Measurements from ENCODE around the gene PSMD3. TPM values are rescaled to one million over a fixed set of nuclear protein-coding genes. Genes with fewer than 3 reads are reported as not detected.

Gene PSMD3
- polyA plus RNA-seq, 1 donor (not counting 4 experiments of a cell fraction or from before 2014, with no cell fraction given), result 108 TPM

DNA sequence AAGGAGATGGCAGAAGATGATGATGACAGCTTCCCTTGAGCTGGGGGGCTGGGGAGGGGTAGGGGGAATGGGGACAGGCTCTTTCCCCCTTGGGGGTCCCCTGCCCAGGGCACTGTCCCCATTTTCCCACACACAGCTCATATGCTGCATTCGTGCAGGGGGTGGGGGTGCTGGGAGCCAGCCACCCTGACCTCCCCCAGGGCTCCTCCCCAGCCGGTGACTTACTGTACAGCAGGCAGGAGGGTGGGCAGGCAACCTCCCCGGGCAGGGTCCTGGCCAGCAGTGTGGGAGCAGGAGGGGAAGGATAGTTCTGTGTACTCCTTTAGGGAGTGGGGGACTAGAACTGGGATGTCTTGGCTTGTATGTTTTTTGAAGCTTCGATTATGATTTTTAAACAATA is 16.9 kb downstream of the PSMD3 start:
- no peaks in the 10 kb centered on the region for H4K20me1 ChIP-seq (ENCODE audit: control insufficient read depth, extremely low read depth, insufficient read depth, low read length)
- DNase-seq (ENCODE audit: low read depth, low spot score) (no peak), FAIRE-seq (no peak)
- H3K79me2 ChIP-seq (ENCODE audit: control insufficient read depth, insufficient read depth, low read length), result no peaks in the 10 kb centered on the region
- no peak overlapping the region for H3K9ac ChIP-seq (ENCODE audit: control insufficient read depth, extremely low read depth, insufficient read depth, low read length)
- H2AFZ ChIP-seq (ENCODE audit: control insufficient read depth, low read length), result no peak overlapping the region
- TF ChIP-seq, protein P1, sequence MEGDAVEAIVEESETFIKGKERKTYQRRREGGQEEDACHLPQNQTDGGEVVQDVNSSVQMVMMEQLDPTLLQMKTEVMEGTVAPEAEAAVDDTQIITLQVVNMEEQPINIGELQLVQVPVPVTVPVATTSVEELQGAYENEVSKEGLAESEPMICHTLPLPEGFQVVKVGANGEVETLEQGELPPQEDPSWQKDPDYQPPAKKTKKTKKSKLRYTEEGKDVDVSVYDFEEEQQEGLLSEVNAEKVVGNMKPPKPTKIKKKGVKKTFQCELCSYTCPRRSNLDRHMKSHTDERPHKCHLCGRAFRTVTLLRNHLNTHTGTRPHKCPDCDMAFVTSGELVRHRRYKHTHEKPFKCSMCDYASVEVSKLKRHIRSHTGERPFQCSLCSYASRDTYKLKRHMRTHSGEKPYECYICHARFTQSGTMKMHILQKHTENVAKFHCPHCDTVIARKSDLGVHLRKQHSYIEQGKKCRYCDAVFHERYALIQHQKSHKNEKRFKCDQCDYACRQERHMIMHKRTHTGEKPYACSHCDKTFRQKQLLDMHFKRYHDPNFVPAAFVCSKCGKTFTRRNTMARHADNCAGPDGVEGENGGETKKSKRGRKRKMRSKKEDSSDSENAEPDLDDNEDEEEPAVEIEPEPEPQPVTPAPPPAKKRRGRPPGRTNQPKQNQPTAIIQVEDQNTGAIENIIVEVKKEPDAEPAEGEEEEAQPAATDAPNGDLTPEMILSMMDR (optimal IDR thresholded peaks at IDR 0.05 in 1 of 3, IDR thresholded peaks at IDR 0.05 in 1 of 3, conservative IDR thresholded peaks at IDR 0.05 in 1 of 3; ENCODE audit: extremely low read depth in 1 of 3, insufficient read depth in 2 of 3, low read length in 3 of 3), result no peak
- TF ChIP-seq EZH2 (IDR thresholded peaks at IDR 0.05; ENCODE audit: low read length), result no peak
- dilution Hi-C loops (cut with MboI; ENCODE audit: extremely low pct_ligation_motif_present, low sequenced_read_pairs), result no loop called here
- no peak overlapping the region for H3K27ac ChIP-seq (ENCODE audit: control insufficient read depth, insufficient read depth, low read length)
- H3K9me3 ChIP-seq (ENCODE audit: control insufficient read depth, low read depth, low read length), result no peaks in the 10 kb centered on the region
- peaks cover 34 to 45% of the 10 kb centered on the region in 2 experiments for H3K36me3 ChIP-seq (ENCODE audit: control insufficient read depth in 2 of 2, extremely low read depth in 1 of 2, insufficient read depth in 2 of 2, low read length in 2 of 2)
- no peak overlapping the region for H3K4me2 ChIP-seq (ENCODE audit: control insufficient read depth, extremely low read depth, insufficient read depth, low read depth, low read length)
- H3K9me1 ChIP-seq (ENCODE audit: control insufficient read depth, extremely low read depth, insufficient read depth, low read length), result no peaks in the 10 kb centered on the region
- no peak overlapping the region for H3K4me3 ChIP-seq (ENCODE audit: control insufficient read depth in 2 of 3, extremely low read depth in 1 of 3, insufficient read depth in 2 of 3, low read depth in 1 of 3, low read length in 3 of 3)
- H3K4me1 ChIP-seq (ENCODE audit: control insufficient read depth, extremely low read depth, insufficient read depth, low read length), result peaks cover 6% of the 10 kb centered on the region
- H3K27me3 ChIP-seq (ENCODE audit: control insufficient read depth, extremely low read depth, insufficient read depth, low read length), result no peaks in the 10 kb centered on the region

DNA sequence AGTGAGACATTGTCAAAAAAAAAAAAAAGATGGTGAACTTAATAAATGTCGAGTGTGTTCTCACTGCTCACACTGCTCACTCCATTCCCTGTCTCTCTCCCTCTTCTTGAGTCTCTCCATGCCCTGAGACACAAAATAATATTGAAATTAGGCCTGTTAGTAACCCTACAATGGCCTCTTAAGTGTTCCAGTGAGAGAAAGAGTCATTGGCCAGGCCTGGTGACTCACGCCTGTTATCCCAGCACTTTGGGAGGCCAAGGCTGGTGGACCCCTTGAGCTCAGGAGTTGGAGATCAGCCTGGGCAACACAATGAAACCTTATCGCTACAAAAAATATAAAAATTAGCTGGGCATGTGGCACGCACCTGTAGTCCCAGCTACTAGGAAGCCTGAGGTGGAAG is 18.5 kb downstream of the PSMD3 start:
- Histone ChIP-seq H3K4me1 (ENCODE audit: control insufficient read depth, extremely low read depth, insufficient read depth, low read length) (peaks cover 6% of the 10 kb centered on the region), H3K79me2 (ENCODE audit: control insufficient read depth, insufficient read depth, low read length) (no peaks in the 10 kb centered on the region), H3K27me3 (ENCODE audit: control insufficient read depth, extremely low read depth, insufficient read depth, low read length) (no peaks in the 10 kb centered on the region), H3K4me2 (ENCODE audit: control insufficient read depth, extremely low read depth, insufficient read depth, low read depth, low read length) (no peak overlapping the region), H3K9me3 (ENCODE audit: control insufficient read depth, low read depth, low read length) (no peaks in the 10 kb centered on the region), H4K20me1 (ENCODE audit: control insufficient read depth, extremely low read depth, insufficient read depth, low read length) (no peaks in the 10 kb centered on the region), H3K4me3 (ENCODE audit: control insufficient read depth in 2 of 3, extremely low read depth in 1 of 3, insufficient read depth in 2 of 3, low read depth in 1 of 3, low read length in 3 of 3) (no peak overlapping the region), H3K36me3 (ENCODE audit: control insufficient read depth in 2 of 2, extremely low read depth in 1 of 2, insufficient read depth in 2 of 2, low read length in 2 of 2) (peaks cover 23 to 31% of the 10 kb centered on the region in 2 experiments), H3K9ac (ENCODE audit: control insufficient read depth, extremely low read depth, insufficient read depth, low read length) (no peak overlapping the region), H3K27ac (ENCODE audit: control insufficient read depth, insufficient read depth, low read length) (no peak overlapping the region), H3K9me1 (ENCODE audit: control insufficient read depth, extremely low read depth, insufficient read depth, low read length) (no peaks in the 10 kb centered on the region), H2AFZ (ENCODE audit: control insufficient read depth, low read length) (no peak overlapping the region)
- FAIRE-seq (no peak), DNase-seq (ENCODE audit: low read depth, low spot score) (no peak)
- dilution Hi-C loops (cut with MboI; ENCODE audit: extremely low pct_ligation_motif_present, low sequenced_read_pairs), result no loop called here
- TF ChIP-seq, protein P1 (optimal IDR thresholded peaks at IDR 0.05 in 1 of 3, IDR thresholded peaks at IDR 0.05 in 1 of 3, conservative IDR thresholded peaks at IDR 0.05 in 1 of 3; ENCODE audit: extremely low read depth in 1 of 3, insufficient read depth in 2 of 3, low read length in 3 of 3), result no peak
- TF ChIP-seq EZH2 (IDR thresholded peaks at IDR 0.05; ENCODE audit: low read length), result no peak
